T-helper 2 cell treated with Interferon-gamma antibody and Interleukin-4, amounts not matched to agents 5 μg/mL and 100 μg/mL, for 36 hours (primary cell): ENCODE measurements around the gene GCH1.

Experiments
- DNase-seq: peaks from one replicate; pipeline ENCODE4 v3.0.0; 2021; ENCODE audit warnings: low spot score
- H3K27ac Mint-ChIP-seq: one replicate; pipeline ENCODE4 v1.8.0; 2021; ENCODE audit warnings: mild to moderate bottlenecking, mixed read lengths
- H3K27me3 Mint-ChIP-seq: one replicate; pipeline ENCODE4 v1.8.0; 2021; ENCODE audit warnings: low read depth, mixed read lengths
- H3K36me3 Mint-ChIP-seq: one replicate; pipeline ENCODE4 v1.8.0; 2021; ENCODE audit warnings: low read depth, mixed read lengths
- H3K4me1 Mint-ChIP-seq: one replicate; pipeline ENCODE4 v1.8.0; 2021; ENCODE audit warnings: low read depth, mixed read lengths
- H3K4me3 Mint-ChIP-seq: one replicate; pipeline ENCODE4 v1.8.0; 2022; ENCODE audit warnings: mild to moderate bottlenecking, moderate library complexity, mixed read lengths
- H3K9me3 Mint-ChIP-seq: one replicate; pipeline ENCODE4 v1.8.0; 2021; ENCODE audit warnings: mixed read lengths

GCH1 gene

DNA sequence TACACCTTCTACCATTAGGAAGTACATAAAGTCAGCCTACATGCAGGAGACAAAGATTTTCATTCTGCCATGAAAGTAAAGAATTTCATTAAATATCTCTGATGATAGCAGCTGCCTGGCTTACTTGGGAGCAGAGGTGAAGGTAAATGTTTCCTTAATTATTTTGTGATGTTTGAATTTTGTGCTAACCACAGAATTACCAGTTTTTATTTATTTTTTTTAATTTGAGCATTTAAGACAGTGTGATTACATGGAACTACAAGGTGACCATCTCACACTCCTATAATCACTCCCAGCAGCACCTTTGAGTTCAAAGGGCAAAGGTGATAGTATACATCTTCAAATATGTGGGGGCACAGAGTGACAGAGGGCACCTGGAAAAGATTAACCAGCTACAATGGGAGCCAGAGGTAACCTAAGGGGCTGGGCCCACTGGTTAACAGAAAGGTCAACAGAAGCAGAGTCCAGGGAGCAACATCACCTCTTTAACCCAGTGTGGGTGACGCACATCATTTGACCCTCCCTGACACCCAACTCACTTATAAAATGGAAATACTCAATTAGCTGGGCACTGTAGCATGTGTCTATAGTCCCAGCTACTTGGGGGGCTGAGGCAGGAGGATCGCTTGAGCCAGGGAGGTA, 65.0 kb downstream of the GCH1 start:
- Mint-ChIP-seq H3K4me1 (no peaks in the 10 kb centered on the region), H3K27me3 (no peaks in the 10 kb centered on the region), H3K9me3 (no peaks in the 10 kb centered on the region), H3K36me3 (peaks cover 36% of the 10 kb centered on the region), H3K27ac (no peak overlapping the region), H3K4me3 (no peak overlapping the region)
- DNase-seq = no peak

DNA sequence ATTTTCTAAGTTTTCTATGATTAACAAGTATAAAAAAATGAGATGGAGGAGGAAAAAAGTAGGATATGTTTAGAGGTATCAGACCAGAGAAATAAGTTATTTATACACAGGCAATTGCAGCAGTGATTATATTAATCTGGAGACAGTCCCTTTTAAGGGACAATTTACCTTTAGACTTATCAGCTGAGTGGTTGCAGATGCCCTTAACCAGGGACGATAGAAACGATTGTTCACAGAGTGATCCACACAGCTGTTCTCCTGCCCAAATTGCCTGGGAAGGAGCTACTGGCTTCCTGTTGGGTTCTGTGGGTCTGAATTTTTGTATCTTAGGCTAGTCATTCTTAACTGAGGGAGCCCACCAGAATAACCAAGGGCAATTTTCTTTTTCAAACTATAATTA, 66.4 kb downstream of the GCH1 start:
- no peak for DNase-seq
- peaks cover 25% of the 10 kb centered on the region for H3K36me3 Mint-ChIP-seq
- no peaks in the 10 kb centered on the region for H3K27me3 Mint-ChIP-seq
- H3K4me1 Mint-ChIP-seq = no peaks in the 10 kb centered on the region
- no peak overlapping the region for H3K4me3 Mint-ChIP-seq
- H3K9me3 Mint-ChIP-seq = peaks cover 1% of the 10 kb centered on the region
- H3K27ac Mint-ChIP-seq = no peak overlapping the region

DNA sequence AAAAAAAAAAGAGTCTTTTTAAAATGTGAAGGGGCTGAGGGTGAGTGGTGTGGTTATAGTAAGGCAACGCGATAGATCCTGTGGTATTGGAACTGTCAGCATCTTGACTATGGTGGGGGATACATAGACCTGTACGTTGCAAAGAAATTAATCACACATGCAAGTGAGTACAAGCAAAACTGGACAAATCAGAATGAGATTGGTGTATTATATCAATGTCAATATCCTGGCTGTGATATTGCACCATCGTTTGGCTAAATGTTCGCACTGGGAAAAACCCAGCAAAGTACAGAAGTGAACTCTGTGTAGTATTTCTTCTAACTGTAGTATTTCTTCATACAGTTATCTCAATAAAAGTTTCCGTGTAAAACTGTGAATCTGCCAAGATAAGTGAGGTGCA, 67.9 kb downstream of the GCH1 start:
- no peak for DNase-seq
- H3K4me3 Mint-ChIP-seq = no peak overlapping the region
- no peak overlapping the region for H3K27ac Mint-ChIP-seq
- H3K4me1 Mint-ChIP-seq = no peaks in the 10 kb centered on the region
- peaks cover 11% of the 10 kb centered on the region for H3K36me3 Mint-ChIP-seq
- no peaks in the 10 kb centered on the region for H3K27me3 Mint-ChIP-seq
- peaks cover 8% of the 10 kb centered on the region for H3K9me3 Mint-ChIP-seq

DNA sequence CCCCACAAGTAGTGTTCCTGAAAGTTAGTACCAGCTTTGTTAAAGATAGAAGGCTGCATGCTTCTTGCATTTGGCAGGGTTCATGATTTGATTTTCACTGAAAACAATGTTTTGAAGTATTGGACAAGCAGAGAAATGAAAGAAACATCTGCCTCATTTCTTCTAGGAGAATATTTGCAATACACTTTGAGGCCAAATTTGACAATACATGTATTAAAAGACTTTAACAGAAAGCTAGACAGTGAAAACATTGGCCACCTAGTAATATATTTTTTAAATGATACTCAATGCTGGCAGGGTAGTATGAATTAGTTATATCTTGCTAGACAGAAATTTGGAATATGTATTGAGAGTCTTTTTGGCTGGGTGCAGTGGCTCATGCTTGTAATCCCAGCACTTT, 68.5 kb downstream of the GCH1 start:
- no peak overlapping the region for H3K4me3 Mint-ChIP-seq
- no peak overlapping the region for H3K27ac Mint-ChIP-seq
- peaks cover 8% of the 10 kb centered on the region for H3K9me3 Mint-ChIP-seq
- peaks cover 7% of the 10 kb centered on the region for H3K36me3 Mint-ChIP-seq
- no peaks in the 10 kb centered on the region for H3K4me1 Mint-ChIP-seq
- no peak for DNase-seq
- no peaks in the 10 kb centered on the region for H3K27me3 Mint-ChIP-seq

DNA sequence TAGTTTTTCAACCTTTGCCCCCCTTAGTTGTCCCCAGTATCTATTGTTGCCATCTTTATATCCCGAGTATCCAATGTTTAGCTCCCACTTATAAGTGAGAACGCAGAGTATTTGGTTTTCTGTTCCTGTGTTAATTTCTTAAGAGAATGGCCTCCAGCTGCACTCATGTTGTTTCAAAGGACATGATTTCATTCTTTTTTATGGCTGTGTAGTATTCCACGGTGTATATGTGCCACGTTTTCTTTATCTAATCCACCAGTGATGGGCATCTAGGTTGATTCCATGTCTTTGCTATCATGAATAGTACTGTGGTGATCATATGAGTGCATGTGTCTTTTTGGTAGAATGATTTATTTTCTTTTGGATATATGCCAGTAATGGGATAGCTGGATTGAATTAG, 72.0 kb downstream of the GCH1 start:
- Mint-ChIP-seq H3K27ac (no peak overlapping the region), H3K9me3 (peaks cover 8% of the 10 kb centered on the region), H3K4me1 (no peaks in the 10 kb centered on the region), H3K4me3 (no peak overlapping the region), H3K36me3 (peaks cover 2% of the 10 kb centered on the region), H3K27me3 (no peaks in the 10 kb centered on the region)
- DNase-seq = no peak

DNA sequence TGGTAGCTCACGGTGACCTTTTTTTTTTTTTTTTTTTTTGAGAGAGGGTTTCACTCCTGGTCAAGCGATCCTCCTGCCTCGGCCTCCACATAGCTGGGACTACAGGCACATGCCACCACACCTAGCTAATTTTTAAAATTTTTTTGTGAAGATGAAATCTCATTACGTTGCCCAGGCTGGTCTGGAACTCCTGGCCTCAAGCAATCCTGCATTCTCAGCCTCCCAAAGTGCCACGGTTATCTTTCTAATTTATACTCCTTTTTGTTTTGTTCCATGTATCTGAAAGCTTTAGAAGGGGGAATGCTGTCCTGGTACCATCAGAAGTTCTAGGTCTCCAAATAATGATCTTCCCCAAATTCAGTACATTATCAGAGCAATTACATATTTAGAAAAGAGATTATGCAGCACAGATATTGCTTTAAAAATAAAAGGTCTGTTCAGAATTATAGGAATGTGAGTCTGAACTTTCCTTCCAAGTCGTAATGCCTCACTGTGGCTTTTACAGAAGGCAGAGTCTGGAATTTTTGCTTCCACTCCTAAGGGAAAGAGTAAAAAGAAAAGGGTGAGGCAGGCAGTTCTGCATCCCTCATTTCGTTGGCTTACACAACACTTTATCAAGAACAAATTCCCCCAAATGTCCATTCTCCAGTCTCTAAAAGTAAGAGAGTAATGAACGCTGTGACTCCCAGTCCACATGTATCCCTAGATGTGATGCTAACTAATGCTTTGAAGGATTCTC, 73.0 kb downstream of the GCH1 start:
- no peak for DNase-seq
- H3K27ac Mint-ChIP-seq = no peak overlapping the region
- H3K36me3 Mint-ChIP-seq = peaks cover 2% of the 10 kb centered on the region
- H3K27me3 Mint-ChIP-seq = no peaks in the 10 kb centered on the region
- no peak overlapping the region for H3K4me3 Mint-ChIP-seq
- H3K9me3 Mint-ChIP-seq = peaks cover 12% of the 10 kb centered on the region
- no peaks in the 10 kb centered on the region for H3K4me1 Mint-ChIP-seq

DNA sequence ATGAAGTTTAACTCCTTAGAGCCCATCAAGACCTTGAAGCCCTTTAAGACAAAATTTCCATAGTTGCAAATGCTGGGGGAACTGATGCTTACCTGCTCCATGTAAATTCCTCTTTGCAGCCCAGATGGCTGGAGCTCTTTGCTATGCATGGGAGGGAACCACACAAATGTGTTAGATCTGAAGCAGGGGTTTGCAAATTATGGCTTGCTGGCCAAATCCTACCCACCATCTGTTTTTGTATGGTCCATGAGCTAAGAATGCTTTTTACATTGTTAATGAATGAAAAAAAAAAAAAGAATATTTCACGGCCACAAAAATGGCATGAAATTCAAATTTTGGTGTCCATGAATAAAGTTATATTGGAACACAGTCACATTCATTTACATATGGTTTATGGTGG, 74.6 kb downstream of the GCH1 start:
- DNase-seq = no peak
- no peak overlapping the region for H3K27ac Mint-ChIP-seq
- no peaks in the 10 kb centered on the region for H3K4me1 Mint-ChIP-seq
- H3K9me3 Mint-ChIP-seq = peaks cover 23% of the 10 kb centered on the region
- peaks cover 2% of the 10 kb centered on the region for H3K36me3 Mint-ChIP-seq
- H3K4me3 Mint-ChIP-seq = no peak overlapping the region
- peaks cover 7% of the 10 kb centered on the region for H3K27me3 Mint-ChIP-seq

DNA sequence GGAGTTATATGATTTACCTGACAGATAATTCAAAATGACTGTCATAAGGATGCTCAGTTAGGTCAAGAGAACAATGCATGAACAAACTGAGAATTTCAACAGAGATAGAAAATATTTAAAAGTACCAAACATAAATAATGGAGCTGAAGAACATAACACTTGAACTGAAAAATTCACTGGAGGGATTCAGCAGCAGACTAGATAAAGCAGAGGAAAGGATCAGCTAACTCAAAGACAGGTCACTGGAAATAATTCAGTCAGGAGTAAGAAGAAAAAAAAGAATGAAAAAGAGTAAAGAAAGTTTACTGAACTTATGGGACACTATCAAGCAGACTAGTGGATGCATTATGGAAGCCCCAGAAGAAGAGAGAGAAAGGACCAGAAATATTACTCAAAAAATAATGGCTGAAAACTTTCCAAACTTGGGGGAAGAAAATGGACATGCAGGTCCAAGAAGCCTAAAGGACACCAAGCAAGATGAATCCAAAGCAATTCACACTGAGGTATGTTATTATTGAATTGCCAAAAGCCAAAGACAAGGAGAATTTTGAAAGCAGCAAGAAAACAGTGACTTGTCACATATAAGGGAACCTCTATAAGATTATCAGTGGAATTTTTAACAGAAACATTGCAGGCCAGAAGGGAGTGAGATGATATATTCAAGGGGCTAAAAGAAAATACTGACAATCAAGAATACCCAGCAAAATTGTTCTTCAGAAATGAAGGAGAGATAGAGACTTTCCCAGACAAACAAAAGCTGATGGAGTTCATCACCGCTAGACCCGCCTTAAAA, 78.7 kb downstream of the GCH1 start:
- Mint-ChIP-seq H3K9me3 (peaks cover 18% of the 10 kb centered on the region), H3K27ac (no peak overlapping the region), H3K27me3 (peaks cover 10% of the 10 kb centered on the region), H3K36me3 (no peaks in the 10 kb centered on the region), H3K4me3 (no peak overlapping the region), H3K4me1 (no peaks in the 10 kb centered on the region)
- DNase-seq = no peak

DNA sequence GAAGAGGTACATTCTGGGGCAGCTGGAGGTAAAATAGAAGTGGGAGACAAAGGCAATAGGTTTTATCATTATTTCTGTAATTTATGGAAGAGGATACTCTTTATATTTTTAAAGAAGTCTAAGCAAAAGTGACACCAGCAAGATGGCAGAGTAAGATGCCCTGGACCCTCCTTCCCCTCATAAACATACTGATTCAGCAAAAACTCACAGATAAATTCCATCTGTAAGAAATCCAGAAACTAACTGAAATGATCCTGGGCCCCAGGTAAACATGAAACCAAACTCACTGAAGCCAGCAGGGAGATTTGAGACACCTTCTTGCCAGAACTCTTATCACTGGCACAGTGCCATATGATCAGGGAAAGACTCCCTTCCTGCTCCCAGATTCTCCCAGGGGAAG, 79.9 kb downstream of the GCH1 start:
- Mint-ChIP-seq H3K27ac (no peak overlapping the region), H3K4me3 (no peak overlapping the region), H3K4me1 (no peaks in the 10 kb centered on the region), H3K27me3 (peaks cover 10% of the 10 kb centered on the region), H3K36me3 (no peaks in the 10 kb centered on the region), H3K9me3 (peaks cover 18% of the 10 kb centered on the region)
- DNase-seq = no peak

DNA sequence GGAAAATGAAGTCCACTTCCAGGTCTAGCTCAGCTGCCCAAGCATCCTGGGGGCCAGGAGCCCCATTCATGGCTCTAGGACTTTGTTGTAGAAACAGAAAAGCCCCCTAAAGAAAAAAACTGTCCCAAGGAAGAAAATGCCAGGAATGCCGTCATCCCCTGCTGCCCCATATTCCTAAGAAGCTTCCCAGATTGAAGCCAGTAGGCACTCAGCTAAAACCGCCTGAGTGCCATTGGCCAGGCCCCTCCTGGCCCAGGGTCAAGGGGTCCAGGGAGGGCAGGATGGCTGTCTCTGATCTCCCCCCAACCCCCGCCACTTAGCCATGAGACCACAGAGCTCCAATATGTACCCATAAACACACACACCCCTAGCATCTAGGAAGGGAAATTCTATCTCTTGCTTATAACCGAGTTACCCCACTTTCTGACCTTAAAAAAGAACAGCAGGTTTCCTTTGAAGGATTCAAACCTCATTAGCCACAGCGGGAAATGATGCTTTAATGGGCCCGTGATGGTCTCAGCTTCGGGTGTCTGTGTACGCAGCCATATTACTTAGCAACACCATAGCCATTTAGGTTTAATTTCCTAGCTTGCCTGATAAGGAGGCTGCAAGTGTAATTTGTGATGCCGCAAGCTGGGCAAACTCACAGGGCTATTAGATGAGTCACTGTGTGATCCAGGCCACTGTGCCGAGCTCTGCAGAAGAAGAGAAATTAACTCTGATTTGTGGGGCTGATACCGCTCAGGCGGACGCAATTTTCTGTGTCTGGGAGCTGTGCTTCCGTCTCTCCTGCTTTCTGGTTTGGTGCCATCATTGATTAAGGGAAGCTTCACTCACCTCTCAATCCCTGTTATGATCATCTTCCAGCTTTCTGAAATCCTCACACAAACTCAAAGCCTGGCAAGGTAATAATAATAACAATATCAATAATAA, 84.2 kb downstream of the GCH1 start:
- DNase-seq = no peak
- Mint-ChIP-seq H3K4me3 (no peak overlapping the region), H3K9me3 (peaks cover 3% of the 10 kb centered on the region), H3K4me1 (no peaks in the 10 kb centered on the region), H3K27me3 (peaks cover 3% of the 10 kb centered on the region), H3K27ac (no peak overlapping the region), H3K36me3 (no peaks in the 10 kb centered on the region)

DNA sequence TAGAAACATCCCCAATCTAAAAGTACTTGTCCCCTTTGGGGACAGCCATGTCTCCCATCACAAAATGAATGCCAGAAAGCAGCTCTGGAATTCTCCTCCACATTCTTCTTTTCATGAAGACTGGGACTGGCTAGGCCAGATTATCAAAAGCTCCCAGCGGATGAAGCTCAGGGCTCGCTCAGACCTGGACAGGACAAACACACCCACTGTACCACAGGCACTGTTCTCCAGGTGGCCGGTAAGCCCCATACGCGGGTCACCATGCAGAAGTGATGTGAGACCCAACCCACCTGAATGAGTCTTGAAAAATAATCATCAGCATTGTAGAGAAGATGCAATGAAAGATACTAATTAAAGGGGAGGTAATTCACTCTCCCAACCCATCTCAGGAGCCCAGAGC, 85.1 kb downstream of the GCH1 start:
- no peak for DNase-seq
- Mint-ChIP-seq H3K4me3 (no peak overlapping the region), H3K36me3 (no peaks in the 10 kb centered on the region), H3K27me3 (peaks cover 3% of the 10 kb centered on the region), H3K27ac (no peak overlapping the region), H3K9me3 (peaks cover 2% of the 10 kb centered on the region), H3K4me1 (no peaks in the 10 kb centered on the region)

DNA sequence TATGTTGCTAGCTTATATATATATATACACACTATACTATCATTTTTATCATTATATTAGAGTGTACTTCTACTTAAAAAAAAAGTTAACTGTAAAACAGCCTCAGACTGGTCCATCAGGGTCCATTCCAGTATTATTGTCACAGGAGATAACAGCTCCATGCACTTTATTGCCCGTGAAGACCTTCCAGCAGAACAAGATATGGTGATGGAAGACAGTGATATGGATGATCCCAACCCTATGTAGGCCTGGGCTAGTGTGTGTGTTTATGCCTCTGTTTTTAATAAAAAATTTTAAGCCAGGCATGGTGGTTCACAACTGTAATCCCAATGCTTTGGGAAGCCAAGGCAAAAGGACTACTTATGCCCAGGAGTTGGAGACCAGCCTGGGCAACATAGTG, 86.2 kb downstream of the GCH1 start:
- Mint-ChIP-seq H3K36me3 (no peaks in the 10 kb centered on the region), H3K27me3 (peaks cover 5% of the 10 kb centered on the region), H3K4me3 (no peak overlapping the region), H3K27ac (no peak overlapping the region), H3K9me3 (no peaks in the 10 kb centered on the region), H3K4me1 (no peaks in the 10 kb centered on the region)
- no peak for DNase-seq

DNA sequence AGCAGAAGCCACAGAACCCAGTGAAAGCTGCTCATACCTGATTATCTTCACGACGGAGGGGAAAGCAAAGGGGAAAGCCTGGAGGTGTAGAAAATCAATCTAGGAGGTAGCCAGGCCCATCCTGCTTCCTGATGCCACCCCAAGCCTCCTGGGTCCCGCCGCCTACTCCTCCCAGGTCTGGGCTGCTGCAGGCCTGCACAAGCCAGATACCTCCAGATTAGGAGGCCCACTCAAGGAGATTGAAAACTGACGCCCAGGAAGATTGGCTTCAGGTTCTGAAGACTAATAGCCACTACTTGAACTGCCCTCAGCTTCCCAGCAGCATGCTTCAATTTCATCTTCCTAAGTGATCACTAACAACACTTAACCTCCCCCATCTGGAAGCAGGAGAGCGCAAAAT, 87.1 kb downstream of the GCH1 start:
- no peak for DNase-seq
- Mint-ChIP-seq H3K4me3 (no peak overlapping the region), H3K9me3 (no peaks in the 10 kb centered on the region), H3K4me1 (no peaks in the 10 kb centered on the region), H3K36me3 (no peaks in the 10 kb centered on the region), H3K27ac (no peak overlapping the region), H3K27me3 (peaks cover 6% of the 10 kb centered on the region)
